Panc1 (cell line): ENCODE results near the gene PRLR. TPM values are rescaled to one million over a fixed set of nuclear protein-coding genes. Genes with fewer than 3 reads are reported as not detected.

Experiments used
- ATAC-seq: fragments of 200-7000 bp; cut with Tn5 transposase; 2 replicates; pipeline ENCODE4 v1.9.1; 2020; ENCODE audit warnings: mild to moderate bottlenecking, moderate library complexity
- BruUV-seq: library from RNA; stranded (reverse); fragments of 400-500 nt; replicated peaks from 2 replicates; lab custom pipeline; 2021; lab: Mats Ljungman, UMichigan
- CTCF ChIA-PET: fragments of 300-600 bp; sonication (Branson Sonifier 250); formaldehyde crosslinking; loops from one replicate; lab custom pipeline; 2022; ENCODE audit warnings: antibody characterized with exemption; lab: Charles Lee
- POLR2A ChIA-PET: fragments of 300-600 bp; sonication (Branson Sonifier 250); formaldehyde crosslinking; loops from one replicate; lab custom pipeline; 2022; ENCODE audit warnings: antibody characterized with exemption; lab: Charles Lee
- DNase-seq: peaks from one replicate; pipeline ENCODE4 v3.0.0-alpha.2; 2010; ENCODE audit warnings: low read depth, low spot score
- H3K27ac ChIP-seq: 2 replicates; pipeline ENCODE4 v1.5.1; 2011; ENCODE audit warnings: mild to moderate bottlenecking, low read length, inconsistent platforms
- H3K27me3 ChIP-seq: fragments of 200-500 bp; sonication (Bioruptor generic); 2 replicates; pipeline ENCODE4 v1.6.0; 2014; ENCODE audit warnings: low read length, inconsistent platforms; ENCODE audit not compliant: control insufficient read depth, insufficient read depth
- H3K36me3 ChIP-seq: fragments of 200-500 bp; sonication (Bioruptor generic); 2 replicates; pipeline ENCODE4 v1.5.1; 2014; ENCODE audit warnings: inconsistent platforms, mild to moderate bottlenecking, low read length, moderate library complexity; ENCODE audit not compliant: control insufficient read depth, insufficient read depth
- H3K4me1 ChIP-seq: 2 replicates; pipeline ENCODE4 v1.5.1; 2011; ENCODE audit warnings: inconsistent platforms, mild to moderate bottlenecking, low read length, moderate library complexity; ENCODE audit not compliant: control insufficient read depth, insufficient read depth
- H3K4me3 ChIP-seq, 2 experiments: 2 replicates each; pipeline ENCODE4 v1.5.1; 2011 to 2012; ENCODE audit warnings: low read depth in 2 of 2, low read length in 2 of 2, mild to moderate bottlenecking in 2 of 2, inconsistent platforms in 1 of 2, moderate library complexity in 1 of 2
- H3K9me3 ChIP-seq: fragments of 200-500 bp; sonication (Bioruptor generic); 2 replicates; pipeline ENCODE4 v1.5.1; 2014; ENCODE audit warnings: low read depth, mild to moderate bottlenecking, inconsistent platforms, low read length, moderate library complexity; ENCODE audit not compliant: control insufficient read depth, insufficient read depth
- POLR2AphosphoS5 ChIP-seq: IDR thresholded peaks from 2 replicates; pipeline ENCODE4 v1.6.1; 2012; ENCODE audit warnings: mild to moderate bottlenecking, low read depth, low read length, moderate library complexity
- SIN3A ChIP-seq: IDR thresholded peaks from 2 replicates; pipeline ENCODE4 v1.6.1; 2012; ENCODE audit warnings: low read depth, mild to moderate bottlenecking, low read length, moderate library complexity, borderline replicate concordance; ENCODE audit not compliant: insufficient read depth
- TCF7L2 ChIP-seq: IDR thresholded peaks from 2 replicates; pipeline ENCODE4 v1.6.1; 2011; ENCODE audit warnings: mild to moderate bottlenecking, low read depth, low read length, inconsistent platforms
- in situ Hi-C: cut with HindIII; loops from 2 replicates; pipeline ENCODE4 v1.10.0; 2016; ENCODE audit warnings: low sequenced_read_pairs, low pct_unique_long_range_greater_than_20kb
- intact Hi-C: fragments of 100-400 bp; cut with micrococcal nuclease; formaldehyde crosslinking; loops from one replicate; pipeline ENCODE4 v1.10.0; 2022; ENCODE audit not compliant: unreplicated experiment
- total RNA-seq: library from RNA; stranded (reverse); gene quantifications from one replicate; pipeline ENCODE4 v1.2.1, GENCODE V29; 2021; ENCODE audit not compliant: unreplicated experiment
- TF ChIP-seq, protein P1 (sequence below): fragments of 450-650 bp; IDR thresholded peaks from 2 replicates; pipeline ENCODE4 v1.5.1; 2017; ENCODE audit warnings: mild to moderate bottlenecking
- TF ChIP-seq, protein P2 (sequence below), 2 experiments: IDR thresholded peaks; 2 replicates each; pipeline ENCODE4 v1.6.1; 2011 to 2012; ENCODE audit warnings: low read depth in 2 of 2, control low read depth in 1 of 2, low read length in 1 of 2, mild to moderate bottlenecking in 1 of 2, moderate library complexity in 1 of 2; ENCODE audit not compliant: insufficient read depth in 1 of 2

The PRLR gene
- total RNA-seq, 1 experiment from 2014 or later, result 0.46 TPM

DNA sequence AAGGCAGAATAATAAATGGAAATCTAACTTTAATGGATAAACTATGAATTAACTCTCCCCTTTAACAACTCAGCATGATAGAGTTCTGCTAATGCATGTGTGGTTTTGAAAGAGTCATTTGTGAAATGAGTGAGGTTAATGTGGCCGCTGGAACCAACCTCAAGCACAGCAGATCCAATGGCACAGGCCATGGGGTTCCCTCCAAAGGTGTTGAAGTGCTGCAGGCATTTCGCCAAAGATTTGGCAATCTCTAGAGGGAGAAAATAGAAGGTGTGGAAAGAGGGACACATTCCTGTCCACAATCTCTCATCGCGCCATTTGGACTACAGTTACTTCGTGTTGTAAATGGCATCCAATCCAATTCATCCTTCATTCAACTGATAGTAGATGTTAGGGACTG lies 217.5 kb downstream of the PRLR start:
- DNase-seq (no peak), ATAC-seq (no peak)
- no peaks in the 10 kb centered on the region for H3K9me3 ChIP-seq
- no peak overlapping the region for H3K27ac ChIP-seq
- BruUV-seq, result no TSS peak
- no peak overlapping the region for H3K4me3 ChIP-seq
- H3K27me3 ChIP-seq, result 0 out of 2 replicates have a peak, but pooled peaks cover 2% of the 10 kb centered on the region
- intact Hi-C loops (no loop called here), in situ Hi-C loops (no loop called here)
- ChIA-PET CTCF (no interaction called here), POLR2A (no interaction called here)
- TF ChIP-seq SIN3A (no peak), TCF7L2 (no peak), POLR2AphosphoS5 (no peak)
- TF ChIP-seq, protein P1, sequence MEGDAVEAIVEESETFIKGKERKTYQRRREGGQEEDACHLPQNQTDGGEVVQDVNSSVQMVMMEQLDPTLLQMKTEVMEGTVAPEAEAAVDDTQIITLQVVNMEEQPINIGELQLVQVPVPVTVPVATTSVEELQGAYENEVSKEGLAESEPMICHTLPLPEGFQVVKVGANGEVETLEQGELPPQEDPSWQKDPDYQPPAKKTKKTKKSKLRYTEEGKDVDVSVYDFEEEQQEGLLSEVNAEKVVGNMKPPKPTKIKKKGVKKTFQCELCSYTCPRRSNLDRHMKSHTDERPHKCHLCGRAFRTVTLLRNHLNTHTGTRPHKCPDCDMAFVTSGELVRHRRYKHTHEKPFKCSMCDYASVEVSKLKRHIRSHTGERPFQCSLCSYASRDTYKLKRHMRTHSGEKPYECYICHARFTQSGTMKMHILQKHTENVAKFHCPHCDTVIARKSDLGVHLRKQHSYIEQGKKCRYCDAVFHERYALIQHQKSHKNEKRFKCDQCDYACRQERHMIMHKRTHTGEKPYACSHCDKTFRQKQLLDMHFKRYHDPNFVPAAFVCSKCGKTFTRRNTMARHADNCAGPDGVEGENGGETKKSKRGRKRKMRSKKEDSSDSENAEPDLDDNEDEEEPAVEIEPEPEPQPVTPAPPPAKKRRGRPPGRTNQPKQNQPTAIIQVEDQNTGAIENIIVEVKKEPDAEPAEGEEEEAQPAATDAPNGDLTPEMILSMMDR, result no peak
- TF ChIP-seq, protein P2, sequence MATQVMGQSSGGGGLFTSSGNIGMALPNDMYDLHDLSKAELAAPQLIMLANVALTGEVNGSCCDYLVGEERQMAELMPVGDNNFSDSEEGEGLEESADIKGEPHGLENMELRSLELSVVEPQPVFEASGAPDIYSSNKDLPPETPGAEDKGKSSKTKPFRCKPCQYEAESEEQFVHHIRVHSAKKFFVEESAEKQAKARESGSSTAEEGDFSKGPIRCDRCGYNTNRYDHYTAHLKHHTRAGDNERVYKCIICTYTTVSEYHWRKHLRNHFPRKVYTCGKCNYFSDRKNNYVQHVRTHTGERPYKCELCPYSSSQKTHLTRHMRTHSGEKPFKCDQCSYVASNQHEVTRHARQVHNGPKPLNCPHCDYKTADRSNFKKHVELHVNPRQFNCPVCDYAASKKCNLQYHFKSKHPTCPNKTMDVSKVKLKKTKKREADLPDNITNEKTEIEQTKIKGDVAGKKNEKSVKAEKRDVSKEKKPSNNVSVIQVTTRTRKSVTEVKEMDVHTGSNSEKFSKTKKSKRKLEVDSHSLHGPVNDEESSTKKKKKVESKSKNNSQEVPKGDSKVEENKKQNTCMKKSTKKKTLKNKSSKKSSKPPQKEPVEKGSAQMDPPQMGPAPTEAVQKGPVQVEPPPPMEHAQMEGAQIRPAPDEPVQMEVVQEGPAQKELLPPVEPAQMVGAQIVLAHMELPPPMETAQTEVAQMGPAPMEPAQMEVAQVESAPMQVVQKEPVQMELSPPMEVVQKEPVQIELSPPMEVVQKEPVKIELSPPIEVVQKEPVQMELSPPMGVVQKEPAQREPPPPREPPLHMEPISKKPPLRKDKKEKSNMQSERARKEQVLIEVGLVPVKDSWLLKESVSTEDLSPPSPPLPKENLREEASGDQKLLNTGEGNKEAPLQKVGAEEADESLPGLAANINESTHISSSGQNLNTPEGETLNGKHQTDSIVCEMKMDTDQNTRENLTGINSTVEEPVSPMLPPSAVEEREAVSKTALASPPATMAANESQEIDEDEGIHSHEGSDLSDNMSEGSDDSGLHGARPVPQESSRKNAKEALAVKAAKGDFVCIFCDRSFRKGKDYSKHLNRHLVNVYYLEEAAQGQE (IDR thresholded peaks at IDR 0.05; ENCODE audit: insufficient read depth in 1 of 2, low read depth in 2 of 2, low read length in 1 of 2), result no peak
- H3K36me3 ChIP-seq, result no peaks in the 10 kb centered on the region
- no peaks in the 10 kb centered on the region for H3K4me1 ChIP-seq

DNA sequence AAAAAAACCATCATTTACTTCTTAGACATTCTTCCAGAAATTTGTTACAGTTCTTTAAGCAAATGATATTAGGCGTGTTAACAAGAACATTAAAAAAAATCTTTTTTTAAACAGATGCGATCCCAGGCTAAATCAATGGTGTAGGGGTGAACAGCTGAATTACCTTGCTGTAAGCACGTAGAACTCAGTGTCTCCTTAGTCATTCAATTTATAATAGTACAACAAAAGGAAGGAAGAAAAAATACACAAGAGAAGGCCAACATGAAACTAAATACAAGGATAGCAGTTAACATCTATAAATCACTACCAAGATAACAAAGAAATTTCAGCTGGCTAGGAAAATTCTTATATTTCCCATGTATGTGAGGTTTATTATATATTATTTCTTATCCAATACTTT lies 217.9 kb downstream of the PRLR start:
- no TSS peak for BruUV-seq
- CTCF ChIA-PET, result no interaction called here
- H3K27me3 ChIP-seq, result 0 out of 2 replicates have a peak, but pooled peaks cover 2% of the 10 kb centered on the region

More for the DNA sequence above, 217.9 kb downstream of the PRLR start:
- TF ChIP-seq, protein P2 (IDR thresholded peaks at IDR 0.05; ENCODE audit: insufficient read depth in 1 of 2, low read depth in 2 of 2, low read length in 1 of 2), result no peak
- TF ChIP-seq POLR2AphosphoS5 (no peak), SIN3A (no peak), TCF7L2 (no peak)
- TF ChIP-seq, protein P1, result no peak
- Histone ChIP-seq H3K36me3 (no peaks in the 10 kb centered on the region), H3K4me3 (no peak overlapping the region), H3K27ac (no peak overlapping the region), H3K9me3 (no peaks in the 10 kb centered on the region), H3K4me1 (no peaks in the 10 kb centered on the region)
- no peak for ATAC-seq
- intact Hi-C loops (no loop called here), in situ Hi-C loops (no loop called here)
- POLR2A ChIA-PET, result no interaction called here
- DNase-seq, result no peak
